Suprapubic skin (tissue), 3 donors: Measurements from ENCODE around the gene ZNF573.

Source experiments
- CTCF ChIP-seq, 2 donors: fragments of 200-600 bp in 1 of 2; fragments of 450-650 bp in 1 of 2; sonication (generic) in 1 of 2; IDR thresholded peaks; one replicate each; pipeline ENCODE4 v1.5.1; 2016 to 2019; ENCODE audit warnings: antibody characterized with exemption in 2 of 2, mild to moderate bottlenecking in 1 of 2, moderate library complexity in 1 of 2
- POLR2AphosphoS5 ChIP-seq, 3 donors: sonication (generic); formaldehyde crosslinking; IDR thresholded peaks; one replicate each; pipeline ENCODE4 v1.6.1; 2017; ENCODE audit warnings: antibody characterized with exemption in 3 of 3

- TF ChIP-seq POLR2AphosphoS5 (IDR thresholded peaks at IDR 0.05) (no peak), CTCF (IDR thresholded peaks at IDR 0.05) (no peak)
These were observed 38.0 kb upstream of the ZNF573 start for GRCh38 chr19:37817180-37817981.
